Measurements from ENCODE around the gene LRRC75A.
"Not testable (repeated sequence)": the region's sequence is repeated elsewhere in the genome, so short reads cannot be mapped to it uniquely, and the experiment has no call there.

The LRRC75A gene

DNA sequence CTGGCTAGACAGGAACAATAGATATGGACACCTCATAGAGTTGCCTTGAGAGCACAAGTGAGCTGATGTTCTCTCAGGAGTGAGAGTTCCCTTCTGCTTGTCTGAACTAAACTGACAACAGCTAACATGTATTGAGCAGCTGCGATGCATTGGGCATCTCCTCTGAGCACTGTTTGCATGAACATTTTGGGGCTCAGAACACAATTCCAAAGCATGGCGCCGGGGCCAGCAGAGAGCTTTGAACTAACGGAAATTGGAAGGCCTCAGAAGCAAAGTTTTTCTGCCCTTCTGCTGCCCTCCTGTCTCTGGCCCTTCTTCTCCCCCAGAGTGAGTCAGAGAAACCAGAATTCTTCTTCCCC is 38.5 kb downstream of the LRRC75A start:
- DNase-seq (ENCODE audit: low read depth): no peak
- TF ChIP-seq, protein P1, sequence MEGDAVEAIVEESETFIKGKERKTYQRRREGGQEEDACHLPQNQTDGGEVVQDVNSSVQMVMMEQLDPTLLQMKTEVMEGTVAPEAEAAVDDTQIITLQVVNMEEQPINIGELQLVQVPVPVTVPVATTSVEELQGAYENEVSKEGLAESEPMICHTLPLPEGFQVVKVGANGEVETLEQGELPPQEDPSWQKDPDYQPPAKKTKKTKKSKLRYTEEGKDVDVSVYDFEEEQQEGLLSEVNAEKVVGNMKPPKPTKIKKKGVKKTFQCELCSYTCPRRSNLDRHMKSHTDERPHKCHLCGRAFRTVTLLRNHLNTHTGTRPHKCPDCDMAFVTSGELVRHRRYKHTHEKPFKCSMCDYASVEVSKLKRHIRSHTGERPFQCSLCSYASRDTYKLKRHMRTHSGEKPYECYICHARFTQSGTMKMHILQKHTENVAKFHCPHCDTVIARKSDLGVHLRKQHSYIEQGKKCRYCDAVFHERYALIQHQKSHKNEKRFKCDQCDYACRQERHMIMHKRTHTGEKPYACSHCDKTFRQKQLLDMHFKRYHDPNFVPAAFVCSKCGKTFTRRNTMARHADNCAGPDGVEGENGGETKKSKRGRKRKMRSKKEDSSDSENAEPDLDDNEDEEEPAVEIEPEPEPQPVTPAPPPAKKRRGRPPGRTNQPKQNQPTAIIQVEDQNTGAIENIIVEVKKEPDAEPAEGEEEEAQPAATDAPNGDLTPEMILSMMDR (conservative IDR thresholded peaks at IDR 0.05; ENCODE audit: low read length): no peak
- no peak overlapping the region for H3K4me3 ChIP-seq (ENCODE audit: low read length)

- not testable (repeated sequence) for H3K4me3 ChIP-seq (ENCODE audit: low read length)
Measured at GRCh38 chr17:16452268-16452667, 39.7 kb downstream of the LRRC75A start.

GRCh38 chr17:16450028-16450427 is 42.0 kb downstream of the LRRC75A start:
- TF ChIP-seq, protein P1 (conservative IDR thresholded peaks at IDR 0.05; ENCODE audit: low read length): no peak
- H3K4me3 ChIP-seq (ENCODE audit: low read length): no peak overlapping the region

More at GRCh38 chr17:16452268-16452667, 39.7 kb downstream of the LRRC75A start:
- DNase-seq (ENCODE audit: low read depth): not testable (repeated sequence)

DNA sequence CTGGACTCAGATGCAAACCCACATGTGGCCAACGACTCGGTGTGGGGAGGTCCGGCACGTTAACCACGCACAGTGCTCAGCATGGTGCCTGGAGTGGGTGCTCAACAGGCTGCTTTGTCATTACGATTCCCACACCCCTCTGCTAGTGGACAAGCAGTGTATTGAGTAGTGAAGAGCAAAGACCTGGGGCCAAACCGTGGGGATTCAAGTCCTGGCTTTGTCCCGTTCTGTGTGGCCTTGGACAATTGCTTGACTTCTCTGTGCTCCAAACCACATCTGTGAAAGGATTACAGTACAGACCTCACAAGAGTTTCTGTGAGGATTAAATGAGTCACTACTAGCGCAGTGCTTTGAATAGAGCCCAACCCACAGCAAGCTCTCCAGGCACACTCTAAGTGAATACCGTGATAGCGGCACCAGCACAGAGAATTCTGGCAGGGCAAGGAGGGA is 42.8 kb downstream of the LRRC75A start:
- DNase-seq (ENCODE audit: low read depth): peak; percentile 58
- TF ChIP-seq, protein P1 (conservative IDR thresholded peaks at IDR 0.05; ENCODE audit: low read length): no peak
- no peak overlapping the region for H3K4me3 ChIP-seq (ENCODE audit: low read length)

More at GRCh38 chr17:16450028-16450427, 42.0 kb downstream of the LRRC75A start:
- no peak for DNase-seq (ENCODE audit: low read depth)

DNA sequence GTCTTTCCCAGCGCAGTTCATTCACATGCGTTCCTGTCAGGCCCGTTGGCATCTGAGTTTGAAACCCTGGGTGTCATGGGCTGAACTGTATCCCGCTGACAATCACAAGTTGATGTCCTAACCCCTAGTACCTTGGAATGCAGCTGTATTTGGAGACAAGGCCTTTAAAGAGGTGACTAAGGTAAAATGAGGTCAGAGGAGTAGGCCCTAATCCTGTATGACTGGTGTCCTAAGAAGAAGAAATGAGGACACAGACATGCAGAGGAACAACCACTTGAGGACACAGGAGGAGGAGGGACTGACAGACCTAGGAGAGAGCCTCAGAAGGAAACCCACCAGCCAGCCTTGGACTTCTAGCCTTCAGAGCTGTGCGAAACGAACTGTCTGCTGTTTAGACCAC is 43.5 kb downstream of the LRRC75A start:
- TF ChIP-seq, protein P1 (conservative IDR thresholded peaks at IDR 0.05; ENCODE audit: low read length): no peak
- no peak for DNase-seq (ENCODE audit: low read depth)
- H3K4me3 ChIP-seq (ENCODE audit: low read length): no peak overlapping the region

- H3K4me3 ChIP-seq (ENCODE audit: low read length): no peak overlapping the region
- TF ChIP-seq, protein P1 (conservative IDR thresholded peaks at IDR 0.05; ENCODE audit: low read length): no peak
- no peak for DNase-seq (ENCODE audit: low read depth)
Measured at GRCh38 chr17:16447676-16448075, 44.3 kb downstream of the LRRC75A start.

DNA sequence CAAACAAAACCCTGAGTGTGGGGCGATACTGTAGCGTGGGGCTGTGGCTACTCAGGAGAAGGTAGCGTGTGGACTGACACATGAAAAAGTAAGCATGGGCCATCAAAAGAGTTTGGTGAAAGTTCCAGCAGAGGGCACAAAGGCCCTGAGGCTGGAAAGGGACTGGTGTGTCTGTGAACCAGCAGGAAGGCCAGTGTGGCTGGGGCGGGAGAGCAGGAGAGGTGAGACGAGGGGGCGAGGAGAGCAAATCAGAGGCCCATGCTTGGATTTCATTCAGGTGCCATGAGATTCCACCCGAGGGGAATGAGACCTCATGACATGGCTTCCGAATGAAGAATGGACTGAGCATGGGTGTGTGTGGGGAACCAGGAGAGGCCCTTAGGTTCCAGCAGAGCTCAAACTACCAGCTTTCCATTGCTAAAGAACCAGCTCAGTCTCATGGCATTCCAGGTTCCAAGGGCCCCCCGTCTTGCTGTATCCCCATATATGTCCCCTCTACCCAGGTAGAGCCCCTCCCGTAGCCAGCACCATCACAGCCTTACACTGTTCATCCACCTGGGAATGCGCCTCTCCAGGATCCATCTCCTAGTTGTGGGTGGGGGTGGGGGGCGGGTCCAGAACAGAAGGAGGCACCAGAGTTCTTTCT is 45.5 kb downstream of the LRRC75A start:
- TF ChIP-seq, protein P1 (conservative IDR thresholded peaks at IDR 0.05; ENCODE audit: low read length): no peak
- no peak overlapping the region for H3K4me3 ChIP-seq (ENCODE audit: low read length)
- no peak for DNase-seq (ENCODE audit: low read depth)

Data from AG10803 (cell line).